IMR-90 (cell line): ENCODE results near the gene MMD2.

Experiments
- CTCF ChIP-seq: conservative IDR thresholded peaks from 2 replicates; pipeline ENCODE4 v1.5.1; 2012; ENCODE audit warnings: mild to moderate bottlenecking, low read depth, low read length, improper control_type of control experiment
- FOS ChIP-seq: fragments of 150-350 bp; IDR thresholded peaks from 2 replicates; pipeline ENCODE4 v1.6.1; 2016; ENCODE audit warnings: low read depth, low read length
- MAFK ChIP-seq: IDR thresholded peaks from 2 replicates; pipeline ENCODE4 v1.6.1; 2012; ENCODE audit warnings: low read depth, low read length, improper control_type of control experiment
- POLR2A ChIP-seq: IDR thresholded peaks from 2 replicates; pipeline ENCODE4 v1.6.1; 2012; ENCODE audit warnings: mild to moderate bottlenecking, low read depth, low read length

- TF ChIP-seq POLR2A, result peak; percentile 75
- TF ChIP-seq CTCF, result peak; percentile 92
- TF ChIP-seq FOS, result no peak
- TF ChIP-seq MAFK, result no peak
Observed at GRCh38 chr7:4973728-4974198, 14.8 kb upstream of the MMD2 start.
